H1 (cell line): ENCODE measurements around the gene MICALL2.

ENCODE experiments used
- POLR2A ChIP-seq, 2 experiments: IDR thresholded peaks; 1 replicate in 1 of 2; 2 replicates in 1 of 2; pipeline ENCODE4 v1.6.1; 2011; ENCODE audit warnings: low read depth in 2 of 2, low read length in 2 of 2, mild to moderate bottlenecking in 2 of 2; ENCODE audit errors: control extremely low read depth in 1 of 2
- TF ChIP-seq, protein P1 (sequence below), 3 experiments: IDR thresholded peaks; 1 replicate in 2 of 3; 2 replicates in 1 of 3; pipeline versions ENCODE4 v1.5.1 to v1.6.1; 2011; ENCODE audit warnings: low read length in 3 of 3, mild to moderate bottlenecking in 3 of 3, inconsistent platforms in 2 of 3, low read depth in 1 of 3, moderate library complexity in 1 of 3; ENCODE audit not compliant: insufficient read depth in 1 of 3; ENCODE audit errors: control extremely low read depth in 1 of 3

GRCh38 chr7:1470901-1471300 is 11.6 kb upstream of the MICALL2 start:
- TF ChIP-seq, protein P1, sequence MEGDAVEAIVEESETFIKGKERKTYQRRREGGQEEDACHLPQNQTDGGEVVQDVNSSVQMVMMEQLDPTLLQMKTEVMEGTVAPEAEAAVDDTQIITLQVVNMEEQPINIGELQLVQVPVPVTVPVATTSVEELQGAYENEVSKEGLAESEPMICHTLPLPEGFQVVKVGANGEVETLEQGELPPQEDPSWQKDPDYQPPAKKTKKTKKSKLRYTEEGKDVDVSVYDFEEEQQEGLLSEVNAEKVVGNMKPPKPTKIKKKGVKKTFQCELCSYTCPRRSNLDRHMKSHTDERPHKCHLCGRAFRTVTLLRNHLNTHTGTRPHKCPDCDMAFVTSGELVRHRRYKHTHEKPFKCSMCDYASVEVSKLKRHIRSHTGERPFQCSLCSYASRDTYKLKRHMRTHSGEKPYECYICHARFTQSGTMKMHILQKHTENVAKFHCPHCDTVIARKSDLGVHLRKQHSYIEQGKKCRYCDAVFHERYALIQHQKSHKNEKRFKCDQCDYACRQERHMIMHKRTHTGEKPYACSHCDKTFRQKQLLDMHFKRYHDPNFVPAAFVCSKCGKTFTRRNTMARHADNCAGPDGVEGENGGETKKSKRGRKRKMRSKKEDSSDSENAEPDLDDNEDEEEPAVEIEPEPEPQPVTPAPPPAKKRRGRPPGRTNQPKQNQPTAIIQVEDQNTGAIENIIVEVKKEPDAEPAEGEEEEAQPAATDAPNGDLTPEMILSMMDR (IDR thresholded peaks at IDR 0.05; ENCODE audit: control extremely low read depth in 1 of 3, insufficient read depth in 1 of 3, low read depth in 1 of 3, low read length in 3 of 3), result no peak
- TF ChIP-seq POLR2A (IDR thresholded peaks at IDR 0.05; ENCODE audit: control extremely low read depth in 1 of 2, low read depth in 2 of 2, low read length in 2 of 2), result no peak
